SU-DHL-6 (cell line): ENCODE results near the gene LHFPL6.

Experiments
- H2AFZ ChIP-seq: fragments of 200-600 bp; sonication (generic); 2 replicates; pipeline ENCODE4 v1.6.1; 2014; ENCODE audit warnings: low read depth, mild to moderate bottlenecking, moderate library complexity, mixed read lengths, antibody characterized with exemption, low read length; ENCODE audit not compliant: severe bottlenecking
- H3F3A ChIP-seq: fragments of 200-600 bp; shearing (Covaris generic); 2 replicates; pipeline ENCODE4 v1.6.0; 2016; ENCODE audit warnings: antibody characterized with exemption, mild to moderate bottlenecking; ENCODE audit not compliant: insufficient read depth
- H3K27ac ChIP-seq: fragments of 200-600 bp; sonication (generic); 2 replicates; pipeline ENCODE4 v1.5.1; 2016; ENCODE audit warnings: low read depth, mild to moderate bottlenecking, low read length, moderate library complexity, mixed read lengths
- H3K27me3 ChIP-seq: fragments of 200-600 bp; sonication (generic), shearing (Covaris generic); 2 replicates; pipeline ENCODE4 v1.6.0; 2014; ENCODE audit warnings: mild to moderate bottlenecking, low read length
- H3K36me3 ChIP-seq: fragments of 200-600 bp; sonication (generic); 2 replicates; pipeline ENCODE4 v1.6.1; 2014; ENCODE audit warnings: mild to moderate bottlenecking, low read length, mixed read lengths
- H3K4me2 ChIP-seq: fragments of 300-600, 200-600 bp; shearing (Covaris generic), sonication (generic); 2 replicates; pipeline ENCODE4 v1.6.0; 2014; ENCODE audit warnings: low read length, low read depth, mild to moderate bottlenecking; ENCODE audit not compliant: poor library complexity, severe bottlenecking
- H3K4me3 ChIP-seq: fragments of 200-600 bp; sonication (generic); 2 replicates; pipeline ENCODE4 v1.5.1; 2014; ENCODE audit warnings: antibody characterized with exemption, low read length, mild to moderate bottlenecking, mixed read lengths; ENCODE audit not compliant: insufficient read depth, poor library complexity, severe bottlenecking
- H3K79me2 ChIP-seq: fragments of 200-600 bp; sonication (generic); 2 replicates; pipeline ENCODE4 v1.6.1; 2014; ENCODE audit warnings: mild to moderate bottlenecking, low read length, moderate library complexity; ENCODE audit not compliant: insufficient read depth
- H3K9ac ChIP-seq: fragments of 200-600 bp; sonication (generic); 2 replicates; pipeline ENCODE4 v1.7.0; 2014; ENCODE audit warnings: mild to moderate bottlenecking, low read length
- H3K9me2 ChIP-seq: fragments of 200-600 bp; sonication (generic); replicated peaks from 2 replicates; pipeline ENCODE4 v1.6.1; 2014; ENCODE audit warnings: low read length; ENCODE audit not compliant: insufficient read depth
- H3K9me3 ChIP-seq: fragments of 200-600 bp; sonication (generic); 2 replicates; pipeline ENCODE4 v1.6.1; 2014; ENCODE audit warnings: low read length, mixed read lengths; ENCODE audit not compliant: insufficient read depth
- H4K20me1 ChIP-seq: fragments of 200-600 bp; sonication (generic); 2 replicates; pipeline ENCODE4 v1.6.1; 2014; ENCODE audit warnings: low read depth, mild to moderate bottlenecking, antibody characterized with exemption, low read length, moderate library complexity, mixed read lengths
- EZH2phosphoT487 ChIP-seq: fragments of 200-600 bp; sonication (generic), shearing (Covaris generic); conservative IDR thresholded peaks from 2 replicates; pipeline ENCODE4 v1.6.1; 2018; ENCODE audit warnings: mild to moderate bottlenecking, antibody characterized with exemption, low read length, moderate library complexity, mixed read lengths
- TF ChIP-seq, protein P1 (sequence below): fragments of 200-600 bp; sonication (generic); IDR thresholded peaks from one replicate; pipeline ENCODE4 v1.5.1; 2017; ENCODE audit warnings: antibody characterized with exemption, mild to moderate bottlenecking, low read length, moderate library complexity; ENCODE audit not compliant: insufficient read depth, poor library complexity, severe bottlenecking

Gene LHFPL6

DNA sequence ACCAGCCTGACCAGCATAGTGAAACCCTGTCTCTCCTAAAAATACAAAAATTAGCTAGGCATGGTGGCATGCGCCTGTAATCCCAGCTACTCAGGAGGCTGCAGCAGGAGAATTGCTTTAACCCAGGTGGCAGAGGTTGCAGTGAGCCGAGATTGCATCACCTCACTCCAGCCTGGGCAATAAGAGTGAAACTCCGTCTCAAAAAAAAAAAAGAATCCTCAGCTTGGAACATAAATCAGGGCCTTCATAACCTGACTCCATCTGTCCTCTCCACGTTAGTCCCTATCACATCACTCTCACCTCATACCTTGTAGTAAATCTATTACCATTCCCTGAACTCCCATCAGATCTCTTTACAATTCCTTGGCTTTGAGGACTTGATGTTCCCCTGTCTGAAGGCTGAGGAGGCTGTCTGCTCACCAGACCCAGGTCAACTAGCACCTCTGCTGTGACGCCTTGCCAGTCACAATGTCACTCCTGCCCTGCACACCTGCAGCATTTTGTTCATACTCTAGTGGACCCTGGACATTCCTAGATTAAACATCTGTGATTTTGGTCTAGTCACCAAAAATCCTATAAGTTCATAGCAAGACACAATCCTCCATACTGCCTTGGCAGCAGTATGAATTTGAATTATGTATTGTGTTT lies 15.9 kb downstream of the LHFPL6 start:
- Histone ChIP-seq H3K36me3 (no peaks in the 10 kb centered on the region), H3K9me3 (no peaks in the 10 kb centered on the region), H3F3A (peaks cover 5% of the 10 kb centered on the region; the same call in 1 of the 2 replicates), H3K27ac (peak overlapping the region; percentile 81), H3K4me2 (peak overlapping the region; percentile 79), H2AFZ (no peak overlapping the region), H3K4me3 (no peak overlapping the region), H3K9me2 (no peaks in the 10 kb centered on the region), H4K20me1 (no peaks in the 10 kb centered on the region), H3K9ac (peak overlapping the region; percentile 5; the same call in 1 of the 2 replicates), H3K79me2 (no peaks in the 10 kb centered on the region), H3K27me3 (no peaks in the 10 kb centered on the region)
- TF ChIP-seq, protein P1, sequence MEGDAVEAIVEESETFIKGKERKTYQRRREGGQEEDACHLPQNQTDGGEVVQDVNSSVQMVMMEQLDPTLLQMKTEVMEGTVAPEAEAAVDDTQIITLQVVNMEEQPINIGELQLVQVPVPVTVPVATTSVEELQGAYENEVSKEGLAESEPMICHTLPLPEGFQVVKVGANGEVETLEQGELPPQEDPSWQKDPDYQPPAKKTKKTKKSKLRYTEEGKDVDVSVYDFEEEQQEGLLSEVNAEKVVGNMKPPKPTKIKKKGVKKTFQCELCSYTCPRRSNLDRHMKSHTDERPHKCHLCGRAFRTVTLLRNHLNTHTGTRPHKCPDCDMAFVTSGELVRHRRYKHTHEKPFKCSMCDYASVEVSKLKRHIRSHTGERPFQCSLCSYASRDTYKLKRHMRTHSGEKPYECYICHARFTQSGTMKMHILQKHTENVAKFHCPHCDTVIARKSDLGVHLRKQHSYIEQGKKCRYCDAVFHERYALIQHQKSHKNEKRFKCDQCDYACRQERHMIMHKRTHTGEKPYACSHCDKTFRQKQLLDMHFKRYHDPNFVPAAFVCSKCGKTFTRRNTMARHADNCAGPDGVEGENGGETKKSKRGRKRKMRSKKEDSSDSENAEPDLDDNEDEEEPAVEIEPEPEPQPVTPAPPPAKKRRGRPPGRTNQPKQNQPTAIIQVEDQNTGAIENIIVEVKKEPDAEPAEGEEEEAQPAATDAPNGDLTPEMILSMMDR = no peak
- no peak for TF ChIP-seq EZH2phosphoT487

DNA sequence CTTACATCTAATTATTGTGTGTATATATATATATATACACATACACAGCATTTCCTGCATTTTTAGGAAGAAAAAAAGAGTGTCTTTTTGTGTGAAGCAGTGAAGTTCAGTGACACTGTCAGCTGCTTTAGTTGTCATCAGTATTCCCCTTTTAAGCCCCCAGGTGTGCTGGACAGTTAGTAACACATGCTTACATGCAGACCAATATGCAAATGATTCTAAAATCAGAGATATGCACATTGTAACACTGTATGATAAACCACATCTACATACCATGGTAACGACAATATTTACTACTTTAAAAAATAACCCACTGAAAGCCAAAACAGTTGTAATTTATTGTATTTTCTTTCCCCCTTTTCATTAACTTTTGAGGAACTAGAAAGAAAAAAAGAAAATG lies 16.8 kb downstream of the LHFPL6 start:
- Histone ChIP-seq H3K9ac (no peak overlapping the region), H3K4me2 (peak overlapping the region; percentile 79), H3K79me2 (no peaks in the 10 kb centered on the region), H3K9me3 (no peaks in the 10 kb centered on the region), H3K4me3 (peak overlapping the region; percentile 5), H3K36me3 (no peaks in the 10 kb centered on the region), H3K27me3 (no peaks in the 10 kb centered on the region), H3K27ac (peak overlapping the region; percentile 81), H4K20me1 (no peaks in the 10 kb centered on the region), H3F3A (peaks cover 5% of the 10 kb centered on the region; the same call in 1 of the 2 replicates), H2AFZ (no peak overlapping the region), H3K9me2 (no peaks in the 10 kb centered on the region)
- no peak for TF ChIP-seq EZH2phosphoT487
- TF ChIP-seq, protein P1 = no peak

DNA sequence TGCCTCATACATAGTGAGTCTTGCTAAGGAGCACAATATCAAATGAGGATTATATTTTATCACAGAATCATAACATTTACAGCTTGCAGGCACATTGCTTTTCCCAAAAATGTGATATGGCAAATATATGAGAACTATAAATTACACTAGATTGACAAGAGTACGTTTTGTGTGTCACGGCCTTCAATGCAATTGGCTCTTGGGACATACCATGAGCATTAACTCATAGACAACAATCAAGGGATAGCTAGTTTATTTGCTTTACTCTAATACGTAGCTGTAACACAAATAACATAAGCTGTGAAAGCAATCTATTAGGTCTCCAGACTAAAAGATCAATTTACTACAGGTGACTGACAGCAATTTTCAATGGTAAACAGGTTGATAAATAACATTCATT lies 17.8 kb downstream of the LHFPL6 start:
- no peaks in the 10 kb centered on the region for H3K79me2 ChIP-seq
- no peak overlapping the region for H3K4me3 ChIP-seq
- H3K9ac ChIP-seq = no peak overlapping the region
- peak overlapping the region; percentile 79 for H3K4me2 ChIP-seq
- TF ChIP-seq, protein P1 = no peak
- TF ChIP-seq EZH2phosphoT487 = no peak
- H3K9me3 ChIP-seq = no peaks in the 10 kb centered on the region
- no peaks in the 10 kb centered on the region for H3K9me2 ChIP-seq
- no peak overlapping the region for H3K27ac ChIP-seq
- peaks cover 7% of the 10 kb centered on the region; the same call in 1 of the 2 replicates for H3F3A ChIP-seq
- H3K36me3 ChIP-seq = no peaks in the 10 kb centered on the region
- H4K20me1 ChIP-seq = no peaks in the 10 kb centered on the region
- H2AFZ ChIP-seq = no peak overlapping the region
- H3K27me3 ChIP-seq = no peaks in the 10 kb centered on the region
